HEK293 (cell line): ENCODE results near the gene S1PR3.

Experiments
- CTCF ChIP-seq: fragments of 450-650 bp; formaldehyde crosslinking; IDR thresholded peaks from 2 replicates; pipeline ENCODE4 v1.5.1; 2016; ENCODE audit warnings: missing biosample characterization, missing genetic modification characterization
- PBX3 ChIP-seq: sonication (generic); formaldehyde crosslinking; IDR thresholded peaks from 2 replicates; pipeline ENCODE4 v1.8.1; 2022; ENCODE audit warnings: mild to moderate bottlenecking, moderate library complexity, missing genetic modification reagents
- ZNF324 ChIP-seq: fragments of 450-650 bp; formaldehyde crosslinking; IDR thresholded peaks from 2 replicates; pipeline ENCODE4 v1.5.1; 2016; ENCODE audit warnings: missing biosample characterization, missing genetic modification characterization

- TF ChIP-seq ZNF324 (tag by site-specific recombination) (no peak), CTCF (no peak), PBX3 (CRISPR knock-in tag) (no peak)
Measured at GRCh38 chr9:89022902-89023301, 31.6 kb downstream of the S1PR3 start.
